T47D (cell line): ENCODE results near the gene IFFO2.
A peak's percentile ranks its signal among the peaks of the same experiment; 100 is the strongest.

ENCODE experiments used
- DNase-seq, 2 experiments: peaks; one replicate each; pipeline versions ENCODE4 v3.0.0 to v3.0.0-alpha.2; 2011 to 2012; ENCODE audit warnings: low read depth in 1 of 2, low spot score in 1 of 2
- JUND ChIP-seq: IDR thresholded peaks from 2 replicates; pipeline ENCODE4 v1.6.1; 2012; ENCODE audit warnings: low read depth
- in situ Hi-C: cut with HindIII; loops from 2 replicates; pipeline ENCODE4 v1.10.0; 2016; ENCODE audit warnings: low sequenced_read_pairs, low pct_unique_long_range_greater_than_20kb

Gene IFFO2

GRCh38 chr1:18883079-18883478 is 73.4 kb downstream of the IFFO2 start:
- in situ Hi-C loops: no loop called here
- TF ChIP-seq JUND: no peak
- no peak for DNase-seq

GRCh38 chr1:18882486-18882885 is 74.0 kb downstream of the IFFO2 start:
- in situ Hi-C loops: no loop called here
- no peak for DNase-seq
- TF ChIP-seq JUND: no peak

DNA sequence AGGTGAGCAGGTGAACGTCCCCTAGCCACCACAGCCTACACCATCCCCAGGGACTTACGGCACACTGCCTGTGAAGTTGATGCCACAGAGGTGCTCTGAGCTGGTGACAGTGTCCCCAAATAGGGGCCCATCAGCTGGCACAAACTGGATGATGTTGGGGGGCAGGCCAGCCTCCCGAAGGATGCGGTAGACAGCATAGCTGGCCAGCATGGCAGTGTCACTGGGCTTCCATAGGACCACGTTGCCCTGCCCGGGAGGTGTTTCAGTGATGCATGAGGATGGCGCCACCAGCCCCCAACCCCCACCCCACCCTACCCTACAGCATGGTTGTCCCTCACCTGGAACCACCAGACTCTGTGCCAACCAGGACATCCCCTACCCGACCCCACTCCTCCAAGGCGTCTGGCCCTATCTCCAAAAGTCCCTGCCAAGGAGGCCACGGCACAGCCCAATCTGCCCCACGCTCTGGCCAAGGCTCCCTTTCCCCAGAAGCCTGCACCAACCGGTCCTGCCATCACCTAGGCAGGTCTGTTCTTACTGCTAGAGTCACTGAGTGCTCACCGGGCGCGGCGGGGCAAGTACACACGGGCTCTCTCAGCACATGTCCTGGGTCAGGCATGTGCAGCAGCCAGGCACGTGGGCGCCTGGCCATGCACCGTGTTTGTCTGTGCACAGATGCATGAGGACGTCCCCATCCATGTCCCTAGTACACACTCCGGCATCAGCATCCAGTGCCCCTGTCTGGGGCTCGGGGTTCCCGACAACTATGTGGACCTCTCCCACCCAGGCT is 74.6 kb downstream of the IFFO2 start:
- no peak for DNase-seq
- in situ Hi-C loops: no loop called here
- TF ChIP-seq JUND: no peak

GRCh38 chr1:18881164-18881563 is 75.3 kb downstream of the IFFO2 start:
- DNase-seq: no peak
- TF ChIP-seq JUND: no peak
- in situ Hi-C loops: no loop called here

DNA sequence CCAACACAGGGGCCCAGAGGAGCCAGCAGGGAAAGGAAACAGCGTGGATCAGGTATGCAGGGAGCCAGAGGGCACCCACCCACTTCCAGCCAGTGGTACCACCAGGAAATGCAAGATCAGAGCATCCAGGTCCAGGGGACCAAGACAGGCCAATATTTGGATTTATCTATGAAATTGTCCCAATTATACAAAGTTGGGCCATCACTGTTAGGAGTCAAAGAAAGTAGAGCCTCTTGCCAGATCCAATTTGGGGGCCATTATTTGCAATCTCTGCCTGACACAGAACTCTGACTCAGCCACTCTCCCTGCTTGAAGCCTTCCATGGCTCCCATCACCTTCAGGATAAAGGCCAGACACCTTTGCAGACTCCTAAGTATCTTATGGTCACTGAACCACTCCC is 75.9 kb downstream of the IFFO2 start:
- TF ChIP-seq JUND: no peak
- in situ Hi-C loops: no loop called here
- DNase-seq: no peak

DNA sequence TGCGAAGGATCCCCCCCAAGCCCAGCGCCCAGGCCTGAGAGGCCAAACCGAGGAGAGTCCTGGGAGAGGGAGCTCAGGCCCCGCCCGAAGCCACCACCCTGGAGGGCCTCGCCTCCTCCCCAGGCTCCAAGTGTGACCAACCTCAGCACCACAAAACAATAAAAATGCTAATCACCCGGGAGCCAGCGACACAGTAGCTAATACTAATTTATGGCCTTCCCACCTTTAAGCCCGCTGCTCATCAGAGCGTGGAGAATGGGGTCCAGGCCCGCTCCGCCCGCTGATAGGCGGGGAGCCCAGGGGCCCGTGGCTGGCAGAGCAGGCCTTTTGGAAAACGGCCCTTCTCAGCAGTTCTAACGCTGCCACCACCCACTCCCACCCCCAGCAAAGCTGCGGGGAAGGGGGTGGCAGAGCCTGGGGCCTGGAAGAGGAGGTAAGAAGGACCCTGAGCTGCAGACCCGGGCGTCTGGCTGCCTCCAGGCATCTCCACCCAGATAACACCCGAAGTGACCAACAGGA is 76.6 kb downstream of the IFFO2 start:
- in situ Hi-C loops: no loop called here
- no peak for DNase-seq
- no peak for TF ChIP-seq JUND

GRCh38 chr1:18879215-18879790 is 77.2 kb downstream of the IFFO2 start:
- no peak for TF ChIP-seq JUND
- DNase-seq: no peak
- in situ Hi-C loops: no loop called here

DNA sequence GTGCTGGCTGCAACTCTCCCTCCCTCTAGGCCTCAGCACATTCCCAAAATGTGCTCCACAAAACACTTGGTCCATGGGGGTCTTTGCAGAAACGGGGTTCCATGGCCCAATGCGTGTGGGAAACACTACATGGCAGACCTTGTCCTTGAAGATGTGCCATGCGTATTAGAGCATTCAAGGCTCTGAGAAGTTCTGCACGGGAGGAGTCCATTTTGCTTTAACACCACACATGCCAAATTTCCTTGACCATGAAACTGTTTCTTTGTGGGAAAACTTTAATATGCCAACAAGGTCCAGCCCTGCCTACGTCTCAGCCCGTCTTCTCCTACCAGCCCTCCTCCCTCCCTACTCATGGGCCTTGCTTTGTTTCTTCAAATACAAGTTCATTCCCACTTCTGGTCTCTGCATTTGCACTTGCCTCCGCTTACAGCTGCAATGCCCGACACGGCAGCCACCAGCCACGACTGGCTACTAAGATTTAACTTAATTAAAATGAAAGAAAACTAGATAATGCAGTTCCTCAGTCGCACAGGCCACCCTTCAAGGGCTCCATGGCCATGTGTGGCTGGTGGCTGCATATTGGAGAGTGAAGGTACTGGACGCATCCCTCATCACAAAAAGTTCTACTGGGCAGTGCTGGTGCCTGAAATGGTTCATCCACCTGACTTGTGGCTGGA is 77.8 kb downstream of the IFFO2 start:
- no peak for DNase-seq
- no peak for TF ChIP-seq JUND
- in situ Hi-C loops: no loop called here

GRCh38 chr1:18877282-18877681 is 79.2 kb downstream of the IFFO2 start:
- TF ChIP-seq JUND: no peak
- in situ Hi-C loops: no loop called here
- DNase-seq: no peak

GRCh38 chr1:18876210-18876609 is 80.3 kb downstream of the IFFO2 start:
- no peak for DNase-seq
- in situ Hi-C loops: no loop called here
- no peak for TF ChIP-seq JUND

- no peak for TF ChIP-seq JUND
Observed at GRCh38 chr1:18875796-18876128, 80.7 kb downstream of the IFFO2 start.

DNA sequence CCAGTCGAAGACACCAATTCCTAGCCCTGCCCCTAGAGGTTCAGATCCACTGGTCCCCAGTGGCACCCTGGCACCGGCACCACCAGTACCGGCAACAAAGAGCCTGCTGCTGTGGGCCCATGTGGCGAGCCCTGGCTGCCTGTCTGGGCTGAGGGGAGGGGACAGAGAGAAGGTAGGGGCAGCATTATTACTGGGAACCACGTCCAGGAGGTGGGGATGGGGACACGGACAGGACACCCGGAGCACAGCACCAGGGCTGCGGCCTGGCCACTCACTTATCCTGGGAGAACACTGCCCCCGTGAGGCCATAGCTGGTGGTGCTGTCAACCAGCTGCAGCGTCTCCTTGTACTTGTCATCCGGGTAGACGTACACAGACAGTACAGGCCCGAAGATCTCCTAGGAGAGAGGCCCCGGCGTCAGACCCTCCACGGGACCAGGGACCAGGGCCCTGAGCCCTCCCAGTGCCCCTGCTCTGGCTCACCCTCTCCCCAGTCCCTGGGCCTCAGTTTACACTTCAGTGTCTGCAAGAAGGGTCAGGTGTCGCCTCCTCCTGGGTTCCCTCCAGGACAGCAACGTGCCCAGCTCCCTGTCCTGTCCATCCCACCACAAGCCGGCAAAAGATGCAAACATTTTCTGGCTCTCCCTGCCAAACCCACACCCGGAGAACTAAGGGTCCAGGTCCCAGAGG is 81.2 kb downstream of the IFFO2 start:
- DNase-seq: peak; percentile 82 to 87
- in situ Hi-C loops: no loop called here
- TF ChIP-seq JUND: no peak

More at GRCh38 chr1:18875796-18876128, 80.7 kb downstream of the IFFO2 start:
- in situ Hi-C loops: no loop called here
- no peak for DNase-seq
